ENCODE data around the gene CCDC146. TPM values are rescaled to one million over a fixed set of nuclear protein-coding genes. Genes with fewer than 3 reads are reported as not detected.

The CCDC146 gene
- total and polyA plus RNA-seq, 10 of the 15 experiments (the other 5 are each of a cell fraction or from before 2014, with no cell fraction given) = 0.28 to 5.3 (median 1.3) TPM

DNA sequence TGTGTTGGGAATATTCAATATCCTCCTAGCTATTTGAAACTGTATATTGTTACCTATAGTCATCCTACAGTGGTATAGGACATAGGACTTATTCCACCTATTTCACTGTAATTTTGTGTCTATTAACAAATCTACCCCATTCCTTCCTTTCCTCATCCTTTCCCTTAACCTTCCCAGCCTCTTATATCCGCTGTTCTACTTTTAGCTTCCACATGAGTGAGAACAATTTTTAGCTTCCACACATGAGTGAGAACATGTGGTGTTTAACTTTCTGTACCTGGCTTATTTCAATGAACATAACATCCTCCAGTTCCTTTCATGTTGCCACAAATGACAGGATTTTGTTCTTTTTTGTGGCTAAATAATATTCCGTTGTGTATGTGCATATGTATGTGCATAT, 173.1 kb downstream of the CCDC146 start (continued):
- no peak for TF ChIP-seq SIX5 (IDR thresholded peaks at IDR 0.05; ENCODE audit: low read depth, low read length, severe bottlenecking)
- TF ChIP-seq, protein P1, sequence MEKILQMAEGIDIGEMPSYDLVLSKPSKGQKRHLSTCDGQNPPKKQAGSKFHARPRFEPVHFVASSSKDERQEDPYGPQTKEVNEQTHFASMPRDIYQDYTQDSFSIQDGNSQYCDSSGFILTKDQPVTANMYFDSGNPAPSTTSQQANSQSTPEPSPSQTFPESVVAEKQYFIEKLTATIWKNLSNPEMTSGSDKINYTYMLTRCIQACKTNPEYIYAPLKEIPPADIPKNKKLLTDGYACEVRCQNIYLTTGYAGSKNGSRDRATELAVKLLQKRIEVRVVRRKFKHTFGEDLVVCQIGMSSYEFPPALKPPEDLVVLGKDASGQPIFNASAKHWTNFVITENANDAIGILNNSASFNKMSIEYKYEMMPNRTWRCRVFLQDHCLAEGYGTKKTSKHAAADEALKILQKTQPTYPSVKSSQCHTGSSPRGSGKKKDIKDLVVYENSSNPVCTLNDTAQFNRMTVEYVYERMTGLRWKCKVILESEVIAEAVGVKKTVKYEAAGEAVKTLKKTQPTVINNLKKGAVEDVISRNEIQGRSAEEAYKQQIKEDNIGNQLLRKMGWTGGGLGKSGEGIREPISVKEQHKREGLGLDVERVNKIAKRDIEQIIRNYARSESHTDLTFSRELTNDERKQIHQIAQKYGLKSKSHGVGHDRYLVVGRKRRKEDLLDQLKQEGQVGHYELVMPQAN (conservative IDR thresholded peaks at IDR 0.05) = no peak

DNA sequence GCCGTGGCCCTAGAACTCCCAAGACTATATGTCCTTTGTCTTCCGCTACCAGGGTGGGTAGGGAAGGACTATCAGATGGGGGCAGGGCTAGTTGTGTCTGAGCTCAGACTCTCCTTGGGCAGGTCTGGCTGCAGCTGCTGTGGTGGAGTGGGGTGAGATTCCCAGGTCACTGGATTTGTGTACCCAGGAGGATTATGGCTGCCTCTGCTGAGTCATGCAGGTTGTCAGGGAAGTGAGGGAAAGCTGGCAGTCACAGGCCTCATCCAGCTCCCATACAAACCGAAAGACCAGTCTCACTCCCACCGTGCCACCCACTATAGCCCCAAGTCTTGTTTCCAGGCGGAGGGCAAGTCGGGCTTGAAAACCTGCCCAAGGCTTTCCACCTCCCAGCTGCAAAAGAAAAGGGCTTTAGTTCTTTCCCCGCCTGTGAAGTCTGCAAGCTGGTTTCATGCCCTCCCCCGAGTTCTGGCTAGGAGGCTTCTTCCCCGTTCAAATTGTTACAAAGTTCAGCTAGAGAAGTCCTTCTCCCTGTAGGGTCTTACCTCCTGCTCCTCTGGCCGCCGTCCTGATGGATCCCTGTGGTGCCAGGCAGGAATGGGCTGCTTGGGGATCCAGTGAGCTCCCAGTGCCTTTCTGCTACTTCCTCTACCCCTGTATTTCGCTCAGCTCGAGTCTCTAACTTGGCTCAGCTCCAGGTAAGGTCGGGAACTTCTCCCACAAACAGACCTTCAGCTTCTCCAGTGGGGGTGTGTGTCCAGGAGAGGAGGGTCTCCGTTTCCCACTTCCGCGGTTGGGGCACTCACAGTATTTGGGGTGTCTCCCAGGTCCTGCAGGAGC, 184.0 kb downstream of the CCDC146 start:
- Histone ChIP-seq H3K36me3 (ENCODE audit: control insufficient read depth in 2 of 2, insufficient read depth in 2 of 2, low read length in 1 of 2) (0 out of 4 replicates have a peak, but pooled peaks cover 0 to 4% of the 10 kb centered on the region in 2 experiments), H3K9ac (ENCODE audit: control insufficient read depth, insufficient read depth, low read length) (no peak overlapping the region), H4K20me1 (ENCODE audit: control insufficient read depth, insufficient read depth) (no peaks in the 10 kb centered on the region), H3K9me3 (replicated peaks; ENCODE audit: control insufficient read depth, insufficient read depth, low read length) (no peaks in the 10 kb centered on the region), H3K27me3 (replicated peaks in 1 of 2; ENCODE audit: control insufficient read depth in 2 of 2, insufficient read depth in 2 of 2, low read length in 1 of 2) (no peaks in the 10 kb centered on the region), H3K27ac (ENCODE audit: control insufficient read depth, insufficient read depth) (no peak overlapping the region), H3K4me1 (ENCODE audit: control insufficient read depth, insufficient read depth, low read length) (no peaks in the 10 kb centered on the region), H3K4me3 (no peak overlapping the region), H3K79me2 (ENCODE audit: control insufficient read depth, insufficient read depth, low read length) (no peaks in the 10 kb centered on the region), H2AFZ (ENCODE audit: control insufficient read depth, low read depth, low read length) (no peak overlapping the region), H3K4me2 (ENCODE audit: control insufficient read depth, insufficient read depth) (no peak overlapping the region)
- FAIRE-seq (no peak), ATAC-seq (no peak), DNase-seq (ENCODE audit: low read depth, low spot score) (no peak)
- WGBS (ENCODE audit: insufficient coverage, insufficient replicate concordance, low lambda C conversion rate, missing lambda C conversion rate) = 81% methylated on average over 17 of the region's 17 CpGs
- intact Hi-C loops (cut with micrococcal nuclease; ENCODE audit: unreplicated experiment) = no loop called here
- no TSS peak for BruUV-seq (replicated peaks)
- SMC1A ChIA-PET (ENCODE audit: uncharacterized antibody, unreplicated experiment) = interaction anchor here (0.8 kb wide), 1 partner anchor 32 kb away, joined by 3 read pairs; no protein-coding TSS in a partner anchor
- RAD21 ChIA-PET (ENCODE audit: unreplicated experiment) = no interaction called here
- in situ Hi-C loops (cut with MboI) = no loop called here
- CTCF ChIA-PET = interaction anchor here (1.0 to 1.6 kb wide), 2 partner anchors 15 to 25 kb away, joined by 3 to 5 read pairs; no protein-coding TSS in a partner anchor
- POLR2A ChIA-PET = interaction anchor here (0.6 kb wide), 1 partner anchor 126 kb away, joined by 3 read pairs; no protein-coding TSS in a partner anchor
- TF ChIP-seq, protein P2, sequence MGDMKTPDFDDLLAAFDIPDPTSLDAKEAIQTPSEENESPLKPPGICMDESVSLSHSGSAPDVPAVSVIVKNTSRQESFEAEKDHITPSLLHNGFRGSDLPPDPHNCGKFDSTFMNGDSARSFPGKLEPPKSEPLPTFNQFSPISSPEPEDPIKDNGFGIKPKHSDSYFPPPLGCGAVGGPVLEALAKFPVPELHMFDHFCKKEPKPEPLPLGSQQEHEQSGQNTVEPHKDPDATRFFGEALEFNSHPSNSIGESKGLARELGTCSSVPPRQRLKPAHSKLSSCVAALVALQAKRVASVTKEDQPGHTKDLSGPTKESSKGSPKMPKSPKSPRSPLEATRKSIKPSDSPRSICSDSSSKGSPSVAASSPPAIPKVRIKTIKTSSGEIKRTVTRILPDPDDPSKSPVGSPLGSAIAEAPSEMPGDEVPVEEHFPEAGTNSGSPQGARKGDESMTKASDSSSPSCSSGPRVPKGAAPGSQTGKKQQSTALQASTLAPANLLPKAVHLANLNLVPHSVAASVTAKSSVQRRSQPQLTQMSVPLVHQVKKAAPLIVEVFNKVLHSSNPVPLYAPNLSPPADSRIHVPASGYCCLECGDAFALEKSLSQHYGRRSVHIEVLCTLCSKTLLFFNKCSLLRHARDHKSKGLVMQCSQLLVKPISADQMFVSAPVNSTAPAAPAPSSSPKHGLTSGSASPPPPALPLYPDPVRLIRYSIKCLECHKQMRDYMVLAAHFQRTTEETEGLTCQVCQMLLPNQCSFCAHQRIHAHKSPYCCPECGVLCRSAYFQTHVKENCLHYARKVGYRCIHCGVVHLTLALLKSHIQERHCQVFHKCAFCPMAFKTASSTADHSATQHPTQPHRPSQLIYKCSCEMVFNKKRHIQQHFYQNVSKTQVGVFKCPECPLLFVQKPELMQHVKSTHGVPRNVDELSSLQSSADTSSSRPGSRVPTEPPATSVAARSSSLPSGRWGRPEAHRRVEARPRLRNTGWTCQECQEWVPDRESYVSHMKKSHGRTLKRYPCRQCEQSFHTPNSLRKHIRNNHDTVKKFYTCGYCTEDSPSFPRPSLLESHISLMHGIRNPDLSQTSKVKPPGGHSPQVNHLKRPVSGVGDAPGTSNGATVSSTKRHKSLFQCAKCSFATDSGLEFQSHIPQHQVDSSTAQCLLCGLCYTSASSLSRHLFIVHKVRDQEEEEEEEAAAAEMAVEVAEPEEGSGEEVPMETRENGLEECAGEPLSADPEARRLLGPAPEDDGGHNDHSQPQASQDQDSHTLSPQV (IDR thresholded peaks at IDR 0.05) = no peak
- TF ChIP-seq GATAD2B (conservative IDR thresholded peaks at IDR 0.05; ENCODE audit: low read depth) = no peak
- TF ChIP-seq CREB1 (IDR thresholded peaks at IDR 0.05; ENCODE audit: low read depth) = no peak
- TF ChIP-seq FOXK2 (IDR thresholded peaks at IDR 0.05) = no peak
- no peak for TF ChIP-seq SREBF1 (IDR thresholded peaks at IDR 0.05; ENCODE audit: low read length)
- TF ChIP-seq JUND (IDR thresholded peaks at IDR 0.05; ENCODE audit: low read depth, low read length) = no peak
- no peak for TF ChIP-seq RBBP5 (conservative IDR thresholded peaks at IDR 0.05)
- TF ChIP-seq, protein P3, sequence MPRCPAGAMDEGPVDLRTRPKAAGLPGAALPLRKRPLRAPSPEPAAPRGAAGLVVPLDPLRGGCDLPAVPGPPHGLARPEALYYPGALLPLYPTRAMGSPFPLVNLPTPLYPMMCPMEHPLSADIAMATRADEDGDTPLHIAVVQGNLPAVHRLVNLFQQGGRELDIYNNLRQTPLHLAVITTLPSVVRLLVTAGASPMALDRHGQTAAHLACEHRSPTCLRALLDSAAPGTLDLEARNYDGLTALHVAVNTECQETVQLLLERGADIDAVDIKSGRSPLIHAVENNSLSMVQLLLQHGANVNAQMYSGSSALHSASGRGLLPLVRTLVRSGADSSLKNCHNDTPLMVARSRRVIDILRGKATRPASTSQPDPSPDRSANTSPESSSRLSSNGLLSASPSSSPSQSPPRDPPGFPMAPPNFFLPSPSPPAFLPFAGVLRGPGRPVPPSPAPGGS (IDR thresholded peaks at IDR 0.05; ENCODE audit: borderline replicate concordance, insufficient read depth, low read depth, low read length, poor library complexity, severe bottlenecking) = no peak
- no peak for TF ChIP-seq NRF1 (conservative IDR thresholded peaks at IDR 0.05; ENCODE audit: low read depth, low read length)
- TF ChIP-seq SIX5 (IDR thresholded peaks at IDR 0.05; ENCODE audit: low read depth, low read length, severe bottlenecking) = no peak
- TF ChIP-seq, protein P4, sequence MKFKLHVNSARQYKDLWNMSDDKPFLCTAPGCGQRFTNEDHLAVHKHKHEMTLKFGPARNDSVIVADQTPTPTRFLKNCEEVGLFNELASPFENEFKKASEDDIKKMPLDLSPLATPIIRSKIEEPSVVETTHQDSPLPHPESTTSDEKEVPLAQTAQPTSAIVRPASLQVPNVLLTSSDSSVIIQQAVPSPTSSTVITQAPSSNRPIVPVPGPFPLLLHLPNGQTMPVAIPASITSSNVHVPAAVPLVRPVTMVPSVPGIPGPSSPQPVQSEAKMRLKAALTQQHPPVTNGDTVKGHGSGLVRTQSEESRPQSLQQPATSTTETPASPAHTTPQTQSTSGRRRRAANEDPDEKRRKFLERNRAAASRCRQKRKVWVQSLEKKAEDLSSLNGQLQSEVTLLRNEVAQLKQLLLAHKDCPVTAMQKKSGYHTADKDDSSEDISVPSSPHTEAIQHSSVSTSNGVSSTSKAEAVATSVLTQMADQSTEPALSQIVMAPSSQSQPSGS (IDR thresholded peaks at IDR 0.05; ENCODE audit: low read length) = no peak

Data from GM12878 (cell line).